Choroid plexus epithelial cell (primary cell): Measurements from ENCODE around the gene SCGB1A1.

Experiments used
- DNase-seq: peaks from one replicate; pipeline ENCODE4 v3.0.0-alpha.2; 2010; ENCODE audit warnings: low read depth
- H3K4me3 ChIP-seq: 2 replicates; pipeline ENCODE4 v1.5.1; 2011; ENCODE audit warnings: low read depth, mild to moderate bottlenecking, control low read depth, low read length, moderate library complexity
- CTCF ChIP-seq: conservative IDR thresholded peaks from 2 replicates; pipeline ENCODE4 v1.5.1; 2011; ENCODE audit warnings: low read depth, mild to moderate bottlenecking, control low read depth, inconsistent platforms, low read length, moderate library complexity

Gene SCGB1A1

GRCh38 chr11:62431171-62431901 is 12.5 kb downstream of the SCGB1A1 start:
- no peak overlapping the region for H3K4me3 ChIP-seq
- peak; percentile 79 for DNase-seq
- TF ChIP-seq CTCF, result peak; percentile 8

- no peak for TF ChIP-seq CTCF
- no peak overlapping the region for H3K4me3 ChIP-seq
- DNase-seq, result no peak
These were observed 13.9 kb downstream of the SCGB1A1 start for GRCh38 chr11:62432695-62433094.

DNA sequence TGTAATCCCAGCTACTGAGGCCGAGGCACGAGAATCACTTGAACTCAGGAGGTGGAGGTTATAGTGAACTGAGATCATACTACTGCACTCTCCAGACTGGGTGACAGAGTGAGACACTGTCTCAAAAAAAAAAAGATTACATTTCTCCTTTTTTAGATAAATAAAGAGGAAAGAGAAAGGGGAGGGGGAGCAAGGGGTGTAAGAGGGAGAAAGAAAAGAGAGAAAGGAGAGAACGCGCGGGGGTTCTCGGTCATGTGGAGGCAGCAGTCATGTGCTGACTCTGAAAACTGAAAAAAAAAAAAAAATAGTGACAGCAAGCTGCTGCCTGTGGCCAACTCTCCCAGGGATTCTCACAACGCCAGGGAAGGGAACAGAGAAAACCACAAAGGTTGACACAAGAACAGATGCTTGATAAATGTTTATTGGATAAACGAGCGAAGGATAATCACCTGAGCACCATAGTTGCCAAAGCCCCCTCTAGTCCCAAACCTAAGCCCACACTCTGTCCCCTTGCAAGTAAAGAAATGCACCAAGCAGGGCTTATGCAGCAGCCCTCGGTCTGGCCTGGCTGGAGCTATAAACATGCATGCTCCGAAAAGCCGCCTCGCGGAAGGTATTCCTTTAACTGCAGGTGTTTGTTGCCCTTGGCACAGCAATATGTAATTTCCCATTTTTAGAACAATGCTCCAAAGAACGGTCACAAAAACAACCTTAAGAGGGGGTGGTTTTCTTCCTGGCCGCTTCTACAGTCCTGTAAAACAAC is 14.5 kb downstream of the SCGB1A1 start:
- H3K4me3 ChIP-seq, result no peak overlapping the region
- no peak for DNase-seq
- no peak for TF ChIP-seq CTCF

- TF ChIP-seq CTCF, result no peak
- DNase-seq, result peak; percentile 39
- no peak overlapping the region for H3K4me3 ChIP-seq
These were observed 15.1 kb downstream of the SCGB1A1 start for GRCh38 chr11:62433904-62434276.

DNA sequence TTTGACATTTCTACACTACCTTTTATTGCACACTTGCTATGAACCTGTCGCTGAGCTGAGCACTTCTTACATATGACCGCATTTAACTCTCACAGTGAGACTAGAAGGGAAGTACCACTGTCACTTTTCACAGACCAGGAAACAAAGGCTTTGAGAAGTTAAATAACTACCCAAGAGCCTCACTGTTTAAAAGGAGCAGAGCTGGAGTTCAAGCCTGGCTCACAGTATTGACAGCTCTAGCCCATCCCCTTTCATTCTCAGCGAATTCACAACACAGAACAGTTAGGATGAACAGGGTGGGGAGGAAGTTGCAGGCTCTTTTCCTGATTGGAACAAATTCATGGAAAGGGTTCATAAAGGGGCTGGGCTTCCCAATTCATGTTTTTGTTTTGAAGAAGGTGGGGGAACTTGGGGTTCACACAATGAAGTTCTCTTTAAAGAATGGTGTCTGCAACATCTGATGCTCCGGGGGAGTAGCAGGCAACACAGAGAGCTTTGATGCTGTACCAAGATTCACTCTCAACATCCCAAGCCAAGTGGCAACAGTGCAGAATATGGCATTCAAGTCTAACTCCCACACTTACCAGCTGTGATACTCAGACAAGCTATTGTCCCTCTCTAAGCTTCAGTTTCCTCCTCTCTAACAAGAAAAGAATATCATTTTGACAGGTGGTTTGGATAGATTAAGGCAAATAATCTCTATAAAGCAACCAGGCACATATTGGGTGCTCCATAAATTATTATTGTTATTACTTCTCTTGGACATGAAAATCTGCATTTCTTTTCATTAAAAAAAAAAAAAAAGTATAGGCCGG is 17.2 kb downstream of the SCGB1A1 start:
- DNase-seq, result no peak
- no peak overlapping the region for H3K4me3 ChIP-seq
- TF ChIP-seq CTCF, result no peak

- DNase-seq, result no peak
- TF ChIP-seq CTCF, result no peak
- H3K4me3 ChIP-seq, result no peak overlapping the region
These were observed 18.8 kb downstream of the SCGB1A1 start for GRCh38 chr11:62437616-62438015.
